GM23248 (cell line): Measurements from ENCODE around the gene BBOX1.

ENCODE experiments used
- EZH2 ChIP-seq: fragments of 200-600 bp; sonication (generic); IDR thresholded peaks from 2 replicates; pipeline ENCODE4 v1.6.1; 2018; ENCODE audit warnings: antibody characterized with exemption, mild to moderate bottlenecking; ENCODE audit not compliant: insufficient read depth, poor library complexity, severe bottlenecking
- EZH2phosphoT487 ChIP-seq: fragments of 200-600 bp; sonication (generic); IDR thresholded peaks from 2 replicates; pipeline ENCODE4 v1.6.1; 2018; ENCODE audit warnings: antibody characterized with exemption, moderate library complexity, mild to moderate bottlenecking, low read depth; ENCODE audit not compliant: insufficient read depth

DNA sequence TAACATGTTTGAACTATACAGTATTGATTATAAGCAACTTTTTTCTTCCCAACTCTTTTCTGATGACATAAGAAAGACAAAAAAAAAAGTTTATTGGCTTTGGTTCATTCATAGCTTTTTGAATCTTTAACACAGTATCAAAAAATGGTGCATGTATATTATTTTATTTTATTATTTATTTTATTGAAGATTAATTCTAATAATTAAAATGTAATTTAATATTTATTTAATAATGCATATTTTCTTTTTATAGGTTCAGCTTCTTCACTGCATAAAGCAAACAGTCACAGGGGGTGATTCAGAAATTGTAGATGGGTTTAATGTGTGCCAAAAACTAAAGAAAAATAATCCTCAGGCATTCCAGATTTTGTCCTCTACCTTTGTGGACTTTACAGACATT, 78.8 kb downstream of the BBOX1 start:
- no peak for TF ChIP-seq EZH2
- no peak for TF ChIP-seq EZH2phosphoT487
